Cortex of kidney (tissue), 1 donor: Measurements from ENCODE around the gene FARS2.

Experiments
- DNase-seq: peaks from one replicate; lab custom pipeline; 2025; lab: John Stamatoyannopoulos, UW

FARS2 gene

GRCh38 chr6:5325173-5325572, 63.9 kb downstream of the FARS2 start:
- DNase-seq, result no peak

GRCh38 chr6:5326022-5326641, 64.8 kb downstream of the FARS2 start:
- no peak for DNase-seq

GRCh38 chr6:5328800-5329199, 67.5 kb downstream of the FARS2 start:
- no peak for DNase-seq

GRCh38 chr6:5331845-5332442, 70.6 kb downstream of the FARS2 start:
- DNase-seq, result no peak

GRCh38 chr6:5333658-5334057, 72.3 kb downstream of the FARS2 start:
- DNase-seq, result no peak

- no peak for DNase-seq
These were observed 73.0 kb downstream of the FARS2 start for GRCh38 chr6:5334341-5334740.

- no peak for DNase-seq
These were observed 73.7 kb downstream of the FARS2 start for GRCh38 chr6:5335020-5335419.

GRCh38 chr6:5337573-5337972, 76.3 kb downstream of the FARS2 start:
- DNase-seq, result no peak

- no peak for DNase-seq
These were observed 77.1 kb downstream of the FARS2 start for GRCh38 chr6:5338177-5338960.

GRCh38 chr6:5339786-5340185, 78.5 kb downstream of the FARS2 start:
- no peak for DNase-seq

- no peak for DNase-seq
These were observed 80.5 kb downstream of the FARS2 start for GRCh38 chr6:5341845-5342244.

- no peak for DNase-seq
These were observed 82.7 kb downstream of the FARS2 start for GRCh38 chr6:5343998-5344397.

- no peak for DNase-seq
These were observed 84.0 kb downstream of the FARS2 start for GRCh38 chr6:5345324-5345723.

GRCh38 chr6:5351552-5352210, 90.4 kb downstream of the FARS2 start:
- no peak for DNase-seq

- no peak for DNase-seq
These were observed 92.7 kb downstream of the FARS2 start for GRCh38 chr6:5353971-5354370.

- DNase-seq, result no peak
These were observed 96.2 kb downstream of the FARS2 start for GRCh38 chr6:5357486-5357885.

GRCh38 chr6:5359417-5359816, 98.1 kb downstream of the FARS2 start:
- no peak for DNase-seq

GRCh38 chr6:5361396-5361795, 100.1 kb downstream of the FARS2 start:
- no peak for DNase-seq

- no peak for DNase-seq
These were observed 104.3 kb downstream of the FARS2 start for GRCh38 chr6:5365436-5366195.

- no peak for DNase-seq
These were observed 105.6 kb downstream of the FARS2 start for GRCh38 chr6:5366941-5367340.

- DNase-seq, result no peak
These were observed 106.2 kb downstream of the FARS2 start for GRCh38 chr6:5367510-5367909.

- DNase-seq, result no peak
These were observed 112.1 kb downstream of the FARS2 start for GRCh38 chr6:5373430-5373829.
